CD14-positive monocyte (primary cell): ENCODE data around the gene TAC3. TPM values are rescaled to one million over a fixed set of nuclear protein-coding genes. Genes with fewer than 3 reads are reported as not detected.
"Not testable (repeated sequence)": the region's sequence is repeated elsewhere in the genome, so short reads cannot be mapped to it uniquely, and the experiment has no call there.

Source experiments
- DNase-seq, 3 donors: peaks; one replicate each; pipeline ENCODE4 v3.0.0-alpha.2; 2011 to 2022
- H2AFZ ChIP-seq: 2 replicates; pipeline ENCODE4 v1.6.0; 2012; ENCODE audit warnings: mild to moderate bottlenecking, low read depth, low read length, inconsistent platforms; ENCODE audit not compliant: insufficient read depth, poor library complexity, severe bottlenecking
- H3K27ac ChIP-seq, 2 donors: 1 replicate in 1 of 2; 2 replicates in 1 of 2; pipeline ENCODE4 v1.5.1; 2012 to 2013; ENCODE audit warnings: low read length in 2 of 2, control low read depth in 1 of 2, inconsistent platforms in 1 of 2, low read depth in 1 of 2, mild to moderate bottlenecking in 1 of 2
- H3K27me3 ChIP-seq, 2 donors: one replicate each; pipeline versions ENCODE4 v1.6.0 to v1.6.1; 2011 to 2013; ENCODE audit warnings: low read length in 2 of 2; ENCODE audit not compliant: control insufficient read depth in 2 of 2, insufficient read depth in 2 of 2
- H3K36me3 ChIP-seq, 2 donors: replicated peaks in 1 of 2; 1 replicate in 1 of 2; 2 replicates in 1 of 2; pipeline versions ENCODE4 v1.5.1 to v1.6.1; 2012 to 2013; ENCODE audit warnings: low read length in 2 of 2, control low read depth in 1 of 2, inconsistent platforms in 1 of 2, mild to moderate bottlenecking in 1 of 2; ENCODE audit not compliant: insufficient read depth in 2 of 2, control insufficient read depth in 1 of 2
- H3K4me1 ChIP-seq, 2 donors: 1 replicate in 1 of 2; 2 replicates in 1 of 2; pipeline versions ENCODE4 v1.5.1 to v1.6.1; 2012 to 2013; ENCODE audit warnings: low read length in 2 of 2, control low read depth in 1 of 2, inconsistent platforms in 1 of 2, mild to moderate bottlenecking in 1 of 2, moderate library complexity in 1 of 2; ENCODE audit not compliant: insufficient read depth in 2 of 2, control insufficient read depth in 1 of 2
- H3K4me2 ChIP-seq: replicated peaks from 2 replicates; pipeline ENCODE3; 2012; ENCODE audit warnings: low read length, moderate library complexity, mild to moderate bottlenecking; ENCODE audit not compliant: poor library complexity, severe bottlenecking; ENCODE audit errors: extremely low read depth
- H3K4me3 ChIP-seq, 3 experiments: fragments of 200-600 bp in 1 of 3; sonication (generic) in 1 of 3; replicated peaks in 1 of 3; 1 replicate in 2 of 3; 2 replicates in 1 of 3; pipeline ENCODE4 v1.5.1; 2011 to 2013; ENCODE audit warnings: low read length in 3 of 3, mild to moderate bottlenecking in 3 of 3, control low read depth in 2 of 3, low read depth in 2 of 3, inconsistent platforms in 1 of 3, moderate library complexity in 1 of 3
- H3K79me2 ChIP-seq: 2 replicates; pipeline ENCODE4 v1.6.0; 2012; ENCODE audit warnings: mild to moderate bottlenecking, control low read depth, inconsistent platforms, low read length, moderate library complexity; ENCODE audit not compliant: insufficient read depth
- H3K9ac ChIP-seq: 2 replicates; pipeline ENCODE4 v1.6.0; 2017; ENCODE audit warnings: low read length, mild to moderate bottlenecking; ENCODE audit not compliant: insufficient read depth, poor library complexity, severe bottlenecking
- H3K9me3 ChIP-seq, 2 donors: replicated peaks in 1 of 2; 1 replicate in 1 of 2; 2 replicates in 1 of 2; pipeline versions ENCODE4 v1.5.1 to v1.6.1; 2012 to 2013; ENCODE audit warnings: low read length in 2 of 2, control low read depth in 1 of 2; ENCODE audit not compliant: control insufficient read depth in 1 of 2, insufficient read depth in 1 of 2
- H4K20me1 ChIP-seq: 2 replicates; pipeline ENCODE4 v1.6.0; 2012; ENCODE audit warnings: mild to moderate bottlenecking, low read length, control low read depth, moderate library complexity; ENCODE audit not compliant: insufficient read depth
- H3K27ac Mint-ChIP-seq, 7 donors: one replicate each; pipeline ENCODE4 v1.8.0; 2020; ENCODE audit warnings: mild to moderate bottlenecking in 7 of 7, mixed read lengths in 7 of 7, moderate library complexity in 6 of 7, inconsistent platforms in 2 of 7
- H3K27me3 Mint-ChIP-seq, 3 donors: one replicate each; pipeline ENCODE4 v1.8.0; 2021 to 2022; ENCODE audit warnings: low read depth in 3 of 3, mild to moderate bottlenecking in 3 of 3, mixed read lengths in 3 of 3, moderate library complexity in 3 of 3, inconsistent platforms in 1 of 3
- H3K36me3 Mint-ChIP-seq, 2 donors: one replicate each; pipeline ENCODE4 v1.8.0; 2020; ENCODE audit warnings: mixed read lengths in 2 of 2, inconsistent platforms in 1 of 2, mild to moderate bottlenecking in 1 of 2
- H3K4me1 Mint-ChIP-seq: one replicate; pipeline ENCODE4 v1.8.0; 2020; ENCODE audit warnings: mild to moderate bottlenecking, mixed read lengths
- H3K4me3 Mint-ChIP-seq, 2 donors: one replicate each; pipeline ENCODE4 v1.8.0; 2020; ENCODE audit warnings: mild to moderate bottlenecking in 2 of 2, mixed read lengths in 2 of 2, moderate library complexity in 1 of 2
- H3K9me3 Mint-ChIP-seq, 7 donors: one replicate each; pipeline ENCODE4 v1.8.0; 2020 to 2022; ENCODE audit warnings: mixed read lengths in 7 of 7, mild to moderate bottlenecking in 6 of 7, moderate library complexity in 6 of 7, inconsistent platforms in 2 of 7
- WGBS: methylation state at CpG from one replicate; pipeline ENCODE4 v1.1.5; 2013; ENCODE audit warnings: missing lambda C conversion rate; ENCODE audit not compliant: insufficient coverage; 5-methylcytosine and 5-hydroxymethylcytosine counted together
- intact Hi-C, 2 donors: fragments of 100-400 bp; cut with micrococcal nuclease; formaldehyde crosslinking; loops; one replicate each; pipeline versions ENCODE4 v1.15.0 to v1.15.1; 2023
- polyA plus RNA-seq, 3 donors: library from polyadenylated mRNA; depleted of rRNA in 1 of 3; unstranded in 2 of 3; stranded (reverse) in 1 of 3; fragments of 300-500 nt in 2 of 3; fragments of >200 nt in 1 of 3; fragmentation: Illumina TruSeq in 2 of 3; gene quantifications; 1 replicate in 2 of 3; 2 replicates in 1 of 3; pipeline ENCODE4 v1.2.3, GENCODE V29; 2012 to 2021
- TF ChIP-seq, protein P1 (sequence below): fragments of 200-600 bp; IDR thresholded peaks from one replicate; pipeline ENCODE4 v1.8.0; 2022; ENCODE audit warnings: antibody characterized with exemption, mild to moderate bottlenecking

Gene TAC3
- polyA plus RNA-seq, 3 donors: 0.15 TPM; not detected in 2

DNA sequence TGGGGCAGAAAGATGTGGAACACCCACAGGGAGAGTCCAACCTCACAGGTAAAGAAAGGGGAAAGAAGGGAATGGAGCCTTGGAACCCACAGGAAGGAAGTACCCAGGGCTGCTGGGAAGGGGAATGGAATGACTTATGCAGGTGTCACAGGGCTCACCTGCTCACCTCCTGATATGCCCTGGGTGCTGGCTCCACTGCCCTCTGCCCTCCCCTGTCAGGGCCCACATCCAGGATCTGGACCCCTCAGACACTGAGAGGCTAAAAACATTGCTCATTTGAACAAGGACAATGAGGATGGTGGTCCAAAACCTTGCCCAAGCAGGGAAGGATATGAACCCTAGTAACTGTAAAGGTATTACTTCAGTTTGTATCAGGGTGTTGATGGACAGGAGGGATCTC lies 29.3 kb downstream of the TAC3 start:
- peaks cover 4 to 6% (median 4%) of the 10 kb centered on the region in 3 donors for H3K27me3 Mint-ChIP-seq
- TF ChIP-seq, protein P1, sequence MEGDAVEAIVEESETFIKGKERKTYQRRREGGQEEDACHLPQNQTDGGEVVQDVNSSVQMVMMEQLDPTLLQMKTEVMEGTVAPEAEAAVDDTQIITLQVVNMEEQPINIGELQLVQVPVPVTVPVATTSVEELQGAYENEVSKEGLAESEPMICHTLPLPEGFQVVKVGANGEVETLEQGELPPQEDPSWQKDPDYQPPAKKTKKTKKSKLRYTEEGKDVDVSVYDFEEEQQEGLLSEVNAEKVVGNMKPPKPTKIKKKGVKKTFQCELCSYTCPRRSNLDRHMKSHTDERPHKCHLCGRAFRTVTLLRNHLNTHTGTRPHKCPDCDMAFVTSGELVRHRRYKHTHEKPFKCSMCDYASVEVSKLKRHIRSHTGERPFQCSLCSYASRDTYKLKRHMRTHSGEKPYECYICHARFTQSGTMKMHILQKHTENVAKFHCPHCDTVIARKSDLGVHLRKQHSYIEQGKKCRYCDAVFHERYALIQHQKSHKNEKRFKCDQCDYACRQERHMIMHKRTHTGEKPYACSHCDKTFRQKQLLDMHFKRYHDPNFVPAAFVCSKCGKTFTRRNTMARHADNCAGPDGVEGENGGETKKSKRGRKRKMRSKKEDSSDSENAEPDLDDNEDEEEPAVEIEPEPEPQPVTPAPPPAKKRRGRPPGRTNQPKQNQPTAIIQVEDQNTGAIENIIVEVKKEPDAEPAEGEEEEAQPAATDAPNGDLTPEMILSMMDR: no peak
- Histone ChIP-seq H3K36me3 (no peaks in the 10 kb centered on the region), H3K9ac (no peak overlapping the region), H3K4me1 (peaks cover 26 to 31% of the 10 kb centered on the region in 2 donors), H2AFZ (peak overlapping the region; percentile 23), H3K27ac (no peak overlapping the region), H3K4me2 (no peak overlapping the region), H3K9me3 (no peaks in the 10 kb centered on the region), H3K4me3 (no peak overlapping the region), H3K79me2 (no peaks in the 10 kb centered on the region), H3K27me3 (no peaks in the 10 kb centered on the region), H4K20me1 (no peaks in the 10 kb centered on the region)
- H3K4me1 Mint-ChIP-seq: peaks cover 33% of the 10 kb centered on the region
- intact Hi-C loops: loop anchor here (2.0 to 5.0 kb wide), 2 partner anchors 228 to 230 kb away; no protein-coding TSS in a partner anchor
- no peaks in the 10 kb centered on the region for H3K9me3 Mint-ChIP-seq
- no peak overlapping the region for H3K4me3 Mint-ChIP-seq
- no peaks in the 10 kb centered on the region for H3K36me3 Mint-ChIP-seq
- H3K27ac Mint-ChIP-seq: no peak overlapping the region
- no peak for DNase-seq

DNA sequence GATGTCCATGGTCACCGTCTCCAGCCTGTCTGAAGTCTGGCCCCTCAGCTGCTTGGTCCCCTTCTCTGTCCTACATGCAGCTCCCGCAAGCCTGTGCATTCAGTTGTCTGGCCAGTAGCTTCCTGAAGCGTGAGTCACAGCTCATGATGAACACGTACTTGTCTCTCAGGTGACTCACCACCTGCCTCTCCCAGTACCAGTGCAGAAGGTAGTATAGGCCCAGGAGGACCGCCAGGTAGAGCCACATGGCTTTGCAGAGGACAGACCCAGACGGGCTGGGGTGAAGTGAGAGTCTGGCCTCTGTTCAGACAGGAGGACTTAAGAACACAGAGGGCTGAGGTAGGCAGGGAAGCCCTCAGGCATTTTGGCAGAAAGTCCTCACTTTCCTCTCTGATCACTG lies 30.6 kb downstream of the TAC3 start:
- H3K27me3 Mint-ChIP-seq, H3K9me3 Mint-ChIP-seq, H3K9ac ChIP-seq, H3K36me3 Mint-ChIP-seq, H3K4me2 ChIP-seq, H3K79me2 ChIP-seq, H3K27ac ChIP-seq, DNase-seq, H3K27ac Mint-ChIP-seq, H2AFZ ChIP-seq, H4K20me1 ChIP-seq, H3K4me3 Mint-ChIP-seq, H3K27me3 ChIP-seq, H3K4me3 ChIP-seq, H3K9me3 ChIP-seq, H3K36me3 ChIP-seq: not testable (repeated sequence)
- 68% methylated on average over 2 of the region's 6 CpGs for WGBS
- intact Hi-C loops: loop anchor here (2.0 to 5.0 kb wide), 2 partner anchors 227 to 228 kb away; no protein-coding TSS in a partner anchor
- H3K4me1 Mint-ChIP-seq: peaks cover 22% of the 10 kb centered on the region
- H3K4me1 ChIP-seq: peaks cover 13 to 18% of the 10 kb centered on the region in 2 donors
